ENCODE measurements around the gene FOXN3. TPM values are rescaled to one million over a fixed set of nuclear protein-coding genes. Genes with fewer than 3 reads are reported as not detected.

FOXN3 gene
- total RNA-seq, 4 donors from 2014 or later, result 129 to 213 (median 163) TPM

GRCh38 chr14:89319687-89320086 lies 97.3 kb downstream of the FOXN3 start:
- DNase-seq, result no peak
- no peak overlapping the region for H3K27ac ChIP-seq

GRCh38 chr14:89317051-89317691 lies 99.9 kb downstream of the FOXN3 start:
- Histone ChIP-seq H3K4me1 (peaks cover 0 to 12% (median 0%) of the 10 kb centered on the region in 4 donors), H3K36me3 (no peaks in the 10 kb centered on the region), H3K4me3 (no peak overlapping the region), H3K9me3 (no peaks in the 10 kb centered on the region), H3K27ac (no peak overlapping the region), H3K27me3 (no peaks in the 10 kb centered on the region)
- no peak for TF ChIP-seq POLR2A (IDR thresholded peaks at IDR 0.05)
- TF ChIP-seq CTCF (IDR thresholded peaks at IDR 0.05), result no peak
- DNase-seq, result peak in 1 of 3 donors; percentile 21

More at GRCh38 chr14:89319687-89320086, 97.3 kb downstream of the FOXN3 start:
- Histone ChIP-seq H3K36me3 (no peaks in the 10 kb centered on the region), H3K9me3 (no peaks in the 10 kb centered on the region), H3K27me3 (no peaks in the 10 kb centered on the region), H3K4me1 (peaks cover 0 to 6% (median under 1%) of the 10 kb centered on the region in 4 donors), H3K4me3 (no peak overlapping the region)
- TF ChIP-seq CTCF (IDR thresholded peaks at IDR 0.05) (no peak), POLR2A (IDR thresholded peaks at IDR 0.05) (no peak)

GRCh38 chr14:89315493-89316470 lies 101.3 kb downstream of the FOXN3 start:
- Histone ChIP-seq H3K27me3 (no peaks in the 10 kb centered on the region), H3K9me3 (no peaks in the 10 kb centered on the region), H3K36me3 (no peaks in the 10 kb centered on the region), H3K4me3 (no peak overlapping the region), H3K27ac (no peak overlapping the region), H3K4me1 (peaks cover 0 to 8% (median 0%) of the 10 kb centered on the region in 4 donors)
- DNase-seq, result peak in 1 of 3 donors; percentile 37
- TF ChIP-seq CTCF (IDR thresholded peaks at IDR 0.05) (no peak), POLR2A (IDR thresholded peaks at IDR 0.05) (no peak)

GRCh38 chr14:89314274-89314673 lies 102.8 kb downstream of the FOXN3 start:
- Histone ChIP-seq H3K9me3 (no peaks in the 10 kb centered on the region), H3K36me3 (no peaks in the 10 kb centered on the region), H3K4me3 (no peak overlapping the region), H3K4me1 (peaks cover 0 to 6% (median 0%) of the 10 kb centered on the region in 4 donors), H3K27ac (no peak overlapping the region), H3K27me3 (no peaks in the 10 kb centered on the region)
- no peak for TF ChIP-seq POLR2A (IDR thresholded peaks at IDR 0.05)
- DNase-seq, result no peak

- Histone ChIP-seq H3K4me3 (no peak overlapping the region), H3K27ac (no peak overlapping the region), H3K9me3 (no peaks in the 10 kb centered on the region), H3K4me1 (peaks cover 0 to 6% (median 0%) of the 10 kb centered on the region in 4 donors), H3K27me3 (no peaks in the 10 kb centered on the region), H3K36me3 (no peaks in the 10 kb centered on the region)
- no peak for DNase-seq
- no peak for TF ChIP-seq CTCF (IDR thresholded peaks at IDR 0.05)
- TF ChIP-seq POLR2A (IDR thresholded peaks at IDR 0.05), result no peak
Observed at GRCh38 chr14:89312932-89313331, 104.1 kb downstream of the FOXN3 start.

GRCh38 chr14:89310211-89310610 lies 106.8 kb downstream of the FOXN3 start:
- no peak for DNase-seq
- Histone ChIP-seq H3K4me1 (peaks cover 0 to 13% (median 0%) of the 10 kb centered on the region in 4 donors), H3K27me3 (no peaks in the 10 kb centered on the region), H3K36me3 (no peaks in the 10 kb centered on the region), H3K4me3 (no peak overlapping the region), H3K27ac (no peak overlapping the region), H3K9me3 (no peaks in the 10 kb centered on the region)
- TF ChIP-seq POLR2A (IDR thresholded peaks at IDR 0.05) (no peak), CTCF (IDR thresholded peaks at IDR 0.05) (no peak)
